ENCODE measurements around the gene CALM1.
A peak's percentile ranks its signal among the peaks of the same experiment; 100 is the strongest.

The CALM1 gene

DNA sequence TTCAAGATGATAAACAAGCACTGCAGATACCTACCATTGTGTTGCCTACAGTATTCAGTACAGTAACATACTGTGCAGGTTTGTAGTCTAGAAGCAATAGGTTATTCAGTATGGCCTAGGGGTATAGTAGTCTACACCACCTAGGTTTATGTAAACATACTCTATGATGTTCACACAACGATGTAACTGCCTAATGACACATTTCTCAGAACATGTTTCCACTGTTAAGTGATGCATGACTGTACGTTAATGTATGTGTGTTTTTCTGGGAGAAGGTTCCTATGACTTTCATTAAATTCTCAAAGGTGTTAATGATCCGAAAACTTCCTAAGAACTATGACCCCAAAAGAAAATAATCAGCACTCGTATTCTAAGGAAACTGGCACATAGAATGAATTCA is 20.9 kb upstream of the CALM1 start:
- TF ChIP-seq CTCF (IDR thresholded peaks at IDR 0.05; ENCODE audit: insufficient read depth, low read depth, low read length, missing control alignments) = no peak
- H3K4me3 ChIP-seq (ENCODE audit: low read depth, low read length) = no peak overlapping the region
- no peak for DNase-seq (ENCODE audit: low read depth)

DNA sequence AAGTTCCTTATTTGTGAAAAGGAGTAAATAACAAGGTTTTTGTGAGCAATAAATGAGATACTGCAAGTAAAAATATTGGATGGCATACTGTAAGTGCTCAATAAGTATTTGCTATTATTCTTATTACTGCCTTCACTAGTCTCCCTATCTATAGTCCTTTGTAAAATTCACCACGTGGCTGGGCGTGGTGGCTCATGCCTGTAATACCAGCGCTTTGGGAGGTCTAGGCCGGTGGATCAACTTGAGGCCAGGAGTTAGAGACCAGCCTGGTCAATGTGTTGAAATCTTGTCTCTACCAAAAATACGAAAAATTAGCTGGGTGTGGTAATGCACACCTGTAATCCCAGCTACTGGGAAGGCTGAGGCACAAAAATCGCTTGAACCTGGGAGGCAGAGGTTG is 18.6 kb upstream of the CALM1 start:
- TF ChIP-seq CTCF (IDR thresholded peaks at IDR 0.05; ENCODE audit: insufficient read depth, low read depth, low read length, missing control alignments) = no peak
- H3K4me3 ChIP-seq (ENCODE audit: low read depth, low read length) = no peak overlapping the region
- DNase-seq (ENCODE audit: low read depth) = no peak

GRCh38 chr14:90379106-90379505 is 17.7 kb upstream of the CALM1 start:
- DNase-seq (ENCODE audit: low read depth) = no peak
- no peak for TF ChIP-seq CTCF (IDR thresholded peaks at IDR 0.05; ENCODE audit: insufficient read depth, low read depth, low read length, missing control alignments)
- no peak overlapping the region for H3K4me3 ChIP-seq (ENCODE audit: low read depth, low read length)

DNA sequence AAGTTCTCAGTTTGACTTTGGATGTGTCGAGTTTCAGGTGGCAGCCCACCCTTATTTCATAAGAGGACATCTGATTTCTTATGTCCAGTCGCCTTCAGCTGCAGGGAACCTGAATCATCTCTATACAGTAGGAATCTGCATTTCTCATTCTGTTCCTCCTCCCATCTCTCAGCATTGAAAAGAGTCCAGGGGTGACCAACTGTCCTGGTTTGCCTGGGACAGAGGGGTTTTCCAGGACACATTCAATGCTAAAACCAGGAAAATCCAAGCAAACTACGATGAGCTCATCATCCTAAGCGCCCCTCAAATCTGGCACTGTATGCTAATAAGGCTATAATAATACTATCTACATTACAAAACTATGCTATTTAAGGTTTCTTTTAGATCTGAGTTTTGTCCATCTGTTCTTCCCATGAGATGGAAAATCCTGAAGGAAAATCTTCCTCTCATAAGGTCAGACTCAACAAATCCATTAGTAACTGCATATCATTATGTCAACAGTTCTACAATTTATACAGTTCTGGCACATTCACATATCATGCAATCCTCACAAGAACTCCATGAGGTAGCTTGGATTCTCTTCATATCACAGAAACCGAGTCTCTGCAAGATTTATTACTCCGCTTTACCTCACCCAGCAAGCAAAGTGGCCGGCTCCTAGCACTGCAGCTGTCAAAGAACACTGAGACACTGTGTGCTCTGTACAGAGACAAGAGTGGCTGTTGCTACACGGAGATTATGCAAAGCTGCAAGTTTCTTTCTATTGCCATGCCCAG is 15.6 kb upstream of the CALM1 start:
- no peak for DNase-seq (ENCODE audit: low read depth)
- H3K4me3 ChIP-seq (ENCODE audit: low read depth, low read length) = no peak overlapping the region

GRCh38 chr14:90381999-90382451 is 14.8 kb upstream of the CALM1 start:
- no peak for TF ChIP-seq CTCF (IDR thresholded peaks at IDR 0.05; ENCODE audit: insufficient read depth, low read depth, low read length, missing control alignments)
- DNase-seq (ENCODE audit: low read depth) = peak; percentile 32
- H3K4me3 ChIP-seq (ENCODE audit: low read depth, low read length) = peak overlapping the region; percentile 65

More for the DNA sequence above, 15.6 kb upstream of the CALM1 start:
- TF ChIP-seq CTCF (IDR thresholded peaks at IDR 0.05; ENCODE audit: insufficient read depth, low read depth, low read length, missing control alignments) = no peak

GRCh38 chr14:90382491-90383125 is 14.2 kb upstream of the CALM1 start:
- H3K4me3 ChIP-seq (ENCODE audit: low read depth, low read length) = peak overlapping the region; percentile 65
- peak; percentile 68 for DNase-seq (ENCODE audit: low read depth)

More at GRCh38 chr14:90382491-90383125, 14.2 kb upstream of the CALM1 start:
- no peak for TF ChIP-seq CTCF (IDR thresholded peaks at IDR 0.05; ENCODE audit: insufficient read depth, low read depth, low read length, missing control alignments)
